SK-N-SH (cell line): ENCODE measurements around the gene RNF175. TPM values are rescaled to one million over a fixed set of nuclear protein-coding genes. Genes with fewer than 3 reads are reported as not detected.

Experiments
- CTCF ChIA-PET: fragments of 300-600, 350-600 bp; formaldehyde crosslinking; extraction: SDS; loops from one replicate; lab custom pipeline; 2021; lab: Yijun Ruan, JAX
- POLR2A ChIA-PET: fragments of 350-600 bp; sonication (Branson Sonifier 250); formaldehyde crosslinking; extraction: SDS; loops from one replicate; lab custom pipeline; 2020; ENCODE audit warnings: antibody characterized with exemption, inconsistent platforms; lab: Yijun Ruan, JAX
- DNase-seq: peaks from one replicate; pipeline ENCODE4 v3.0.0; 2012
- H2AFZ ChIP-seq: fragments of 200-600 bp; sonication (generic); 2 replicates; pipeline ENCODE4 v1.8.1; 2016; ENCODE audit warnings: antibody characterized with exemption, mild to moderate bottlenecking, low read depth
- H3F3A ChIP-seq: fragments of 200-600 bp; sonication (generic); replicated peaks from 2 replicates; pipeline ENCODE3; 2016; ENCODE audit warnings: antibody characterized with exemption, mild to moderate bottlenecking; ENCODE audit not compliant: insufficient read depth
- H3K27ac ChIP-seq, 2 experiments: fragments of 200-500 bp in 1 of 2; fragments of 200-600 bp in 1 of 2; sonication (Bioruptor generic) in 1 of 2; sonication (generic), shearing (Covaris generic) in 1 of 2; 2 replicates each; pipeline versions ENCODE4 v1.5.1 to v1.6.1; 2014 to 2016; ENCODE audit warnings: low read depth in 2 of 2, inconsistent platforms in 1 of 2, low read length in 1 of 2, mild to moderate bottlenecking in 1 of 2, mixed read lengths in 1 of 2
- H3K27me3 ChIP-seq: fragments of 200-600 bp; sonication (generic), shearing (Covaris generic); 2 replicates; pipeline ENCODE4 v1.6.1; 2016; ENCODE audit warnings: mixed run types; ENCODE audit not compliant: insufficient read depth
- H3K36me3 ChIP-seq, 2 experiments: fragments of 200-500 bp in 1 of 2; fragments of 200-600 bp in 1 of 2; sonication (Bioruptor generic) in 1 of 2; sonication (generic) in 1 of 2; replicated peaks in 1 of 2; 2 replicates each; pipeline versions ENCODE3 to v1.5.1; 2014 to 2016; ENCODE audit warnings: low read length in 1 of 2, mild to moderate bottlenecking in 1 of 2; ENCODE audit not compliant: insufficient read depth in 2 of 2, control insufficient read depth in 1 of 2
- H3K4me1 ChIP-seq, 2 experiments: fragments of 200-500 bp in 1 of 2; fragments of 200-600 bp in 1 of 2; sonication (Bioruptor generic) in 1 of 2; sonication (generic), shearing (Covaris generic) in 1 of 2; 2 replicates each; pipeline versions ENCODE4 v1.5.1 to v1.6.1; 2014 to 2016; ENCODE audit warnings: low read depth in 1 of 2, low read length in 1 of 2, mixed run types in 1 of 2; ENCODE audit not compliant: insufficient read depth in 2 of 2, control insufficient read depth in 1 of 2
- H3K4me2 ChIP-seq: fragments of 200-600 bp; sonication (generic), shearing (Covaris generic); 2 replicates; pipeline ENCODE4 v1.6.1; 2017; ENCODE audit warnings: mixed run types
- H3K4me3 ChIP-seq, 2 experiments: fragments of 200-500 bp in 1 of 2; fragments of 200-600 bp in 1 of 2; sonication (Bioruptor generic) in 1 of 2; sonication (generic), shearing (Covaris generic) in 1 of 2; 2 replicates each; pipeline versions ENCODE4 v1.5.1 to v1.8.1; 2014 to 2016; ENCODE audit warnings: low read depth in 2 of 2, inconsistent platforms in 1 of 2, low read length in 1 of 2, mild to moderate bottlenecking in 1 of 2, mixed read lengths in 1 of 2, moderate library complexity in 1 of 2
- H3K79me2 ChIP-seq: fragments of 200-600 bp; sonication (generic); 2 replicates; pipeline ENCODE4 v1.8.1; 2017; ENCODE audit warnings: mild to moderate bottlenecking; ENCODE audit not compliant: insufficient read depth
- H3K9ac ChIP-seq: fragments of 200-600 bp; sonication (generic); 2 replicates; pipeline ENCODE4 v1.6.1; 2017; ENCODE audit warnings: mixed run types
- H3K9me2 ChIP-seq: fragments of 200-600 bp; sonication (generic); 2 replicates; pipeline ENCODE4 v1.6.1; 2017; ENCODE audit warnings: mixed run types
- H3K9me3 ChIP-seq: fragments of 200-600 bp; sonication (generic); 2 replicates; pipeline ENCODE4 v1.6.1; 2017; ENCODE audit warnings: mixed run types, mild to moderate bottlenecking, moderate library complexity
- H4K20me1 ChIP-seq: fragments of 200-600 bp; sonication (generic); 2 replicates; pipeline ENCODE4 v1.6.1; 2017; ENCODE audit warnings: mild to moderate bottlenecking, mixed run types; ENCODE audit not compliant: insufficient read depth
- ELF1 ChIP-seq: IDR thresholded peaks from 2 replicates; pipeline ENCODE4 v1.4.0; 2012
- EP300 ChIP-seq, 2 experiments: IDR thresholded peaks; 2 replicates each; pipeline versions ENCODE4 v1.4.0 to v1.6.1; 2012; ENCODE audit warnings: borderline replicate concordance in 1 of 2, low read depth in 1 of 2, low read length in 1 of 2
- FOSL2 ChIP-seq: IDR thresholded peaks from 2 replicates; pipeline ENCODE4 v1.4.0; 2012; ENCODE audit warnings: low read depth, mild to moderate bottlenecking, moderate library complexity, borderline replicate concordance
- FOXJ3 ChIP-seq: sonication (generic); formaldehyde crosslinking; IDR thresholded peaks from 2 replicates; pipeline ENCODE4 v1.5.1; 2020; ENCODE audit warnings: mild to moderate bottlenecking, missing genetic modification reagents
- GABPA ChIP-seq: IDR thresholded peaks from 2 replicates; pipeline ENCODE4 v1.4.0; 2012; ENCODE audit warnings: low read depth, mild to moderate bottlenecking
- GATA2 ChIP-seq: sonication (generic); formaldehyde crosslinking; IDR thresholded peaks from 2 replicates; pipeline ENCODE4 v1.5.0; 2020; ENCODE audit warnings: mild to moderate bottlenecking, missing genetic modification reagents
- NFIC ChIP-seq: IDR thresholded peaks from 2 replicates; pipeline ENCODE4 v1.4.0; 2012; ENCODE audit warnings: borderline replicate concordance
- NRF1 ChIP-seq: IDR thresholded peaks from 2 replicates; pipeline ENCODE4 v1.6.1; 2012; ENCODE audit warnings: low read depth, mild to moderate bottlenecking, low read length
- PBX3 ChIP-seq: IDR thresholded peaks from 2 replicates; pipeline ENCODE4; 2012
- RAD21 ChIP-seq: IDR thresholded peaks from 2 replicates; pipeline ENCODE4 v1.6.1; 2012; ENCODE audit warnings: mild to moderate bottlenecking, low read length
- REST ChIP-seq: IDR thresholded peaks from 2 replicates; pipeline ENCODE4 v1.6.1; 2012; ENCODE audit warnings: mild to moderate bottlenecking, low read depth, low read length, moderate library complexity
- TAF1 ChIP-seq: IDR thresholded peaks from 2 replicates; pipeline ENCODE4 v1.6.1; 2012; ENCODE audit warnings: low read depth, mild to moderate bottlenecking, low read length, moderate library complexity, borderline replicate concordance
- TCF12 ChIP-seq: IDR thresholded peaks from 2 replicates; pipeline ENCODE4 v1.4.0; 2012
- TEAD4 ChIP-seq: IDR thresholded peaks from 2 replicates; pipeline ENCODE4 v1.4.0; 2012; ENCODE audit warnings: mild to moderate bottlenecking, borderline replicate concordance; ENCODE audit not compliant: insufficient read depth
- YY1 ChIP-seq: IDR thresholded peaks from 2 replicates; pipeline ENCODE4 v1.4.0; 2012; ENCODE audit warnings: low read depth, mild to moderate bottlenecking
- WGBS: methylation state at CpG from one replicate; pipeline ENCODE4 v1.1.6; 2017; ENCODE audit warnings: low lambda C conversion rate; 5-methylcytosine and 5-hydroxymethylcytosine counted together
- polyA plus RNA-seq, 3 experiments: library from polyadenylated mRNA; depleted of rRNA; stranded (reverse); fragments of >200 nt; gene quantifications; 2 replicates each; pipeline ENCODE4 v1.2.3, GENCODE V29; 2012
- TF ChIP-seq, protein P1 (sequence below): IDR thresholded peaks from 2 replicates; pipeline ENCODE4 v1.4.0; 2012; ENCODE audit warnings: low read depth
- TF ChIP-seq, protein P2 (sequence below): IDR thresholded peaks from 2 replicates; pipeline ENCODE4 v1.4.0; 2012; ENCODE audit warnings: low read depth, borderline replicate concordance
- TF ChIP-seq, protein P3 (sequence below): fragments of 200-600 bp; sonication (generic); IDR thresholded peaks from 2 replicates; pipeline ENCODE4 v1.6.1; 2017; ENCODE audit warnings: antibody characterized with exemption, mild to moderate bottlenecking, moderate library complexity

The RNF175 gene
- polyA plus RNA-seq, 1 of the 3 experiments (the other 2 are of a cell fraction) = 0.10 TPM

- TF ChIP-seq TAF1 = no peak
- TF ChIP-seq, all 33 proteins: peak for 0
- Histone ChIP-seq H3K27ac (no peak overlapping the region), H3K9ac (no peak overlapping the region), H3K27me3 (peaks cover 10% of the 10 kb centered on the region; the same call in 1 of the 2 replicates), H4K20me1 (no peaks in the 10 kb centered on the region), H3K36me3 (no peaks in the 10 kb centered on the region), H3K4me1 (no peaks in the 10 kb centered on the region; a peak in 1 of 4 replicates), H3K9me2 (no peaks in the 10 kb centered on the region), H3K4me2 (no peak overlapping the region), H3F3A (no peaks in the 10 kb centered on the region), H3K9me3 (no peaks in the 10 kb centered on the region), H2AFZ (no peak overlapping the region), H3K4me3 (no peak overlapping the region), H3K79me2 (no peaks in the 10 kb centered on the region)
- CTCF ChIA-PET = interaction anchor here (0.7 kb wide), 1 partner anchor 29 kb away, joined by 3 read pairs; no protein-coding TSS in a partner anchor
- POLR2A ChIA-PET = no interaction called here
- no peak for DNase-seq
Measured at GRCh38 chr4:153777421-153777820, 17.6 kb upstream of the RNF175 start.

DNA sequence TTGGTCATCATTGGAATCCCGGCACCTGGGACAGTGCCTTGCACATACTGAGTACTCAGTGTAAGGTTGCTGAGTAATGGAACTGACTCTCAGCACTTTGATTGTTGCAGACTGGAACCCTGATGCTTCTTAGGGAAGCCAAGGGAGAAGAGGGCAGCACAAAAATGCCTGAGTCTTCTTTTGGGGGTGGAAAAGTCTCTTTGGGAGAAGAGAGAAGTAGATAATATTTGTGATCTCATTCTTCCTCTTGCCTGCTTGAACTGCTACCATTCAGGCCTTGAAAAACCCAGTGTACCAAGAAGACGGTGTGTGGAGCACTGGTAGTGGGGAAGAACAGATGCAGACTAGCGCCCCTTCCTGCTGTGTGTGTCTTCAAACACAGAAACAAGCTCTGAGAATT lies 16.8 kb upstream of the RNF175 start:
- no peak overlapping the region for H2AFZ ChIP-seq
- H3K9me3 ChIP-seq = no peaks in the 10 kb centered on the region
- H3K4me3 ChIP-seq = no peak overlapping the region
- CTCF ChIA-PET = interaction anchor here (0.7 to 1.1 kb wide), 2 partner anchors 13 to 28 kb away, joined by 3 read pairs; no protein-coding TSS in a partner anchor
- 42% methylated on average over 3 of the region's 3 CpGs for WGBS
- no peak overlapping the region for H3K4me2 ChIP-seq
- no peaks in the 10 kb centered on the region for H3F3A ChIP-seq
- H3K36me3 ChIP-seq = no peaks in the 10 kb centered on the region
- H3K79me2 ChIP-seq = no peaks in the 10 kb centered on the region
- peaks cover 9% of the 10 kb centered on the region; the same call in 1 of the 2 replicates for H3K27me3 ChIP-seq
- no peak for DNase-seq
- no peaks in the 10 kb centered on the region for H3K9me2 ChIP-seq
- H3K4me1 ChIP-seq = no peaks in the 10 kb centered on the region
- H3K27ac ChIP-seq = no peak overlapping the region
- no peaks in the 10 kb centered on the region for H4K20me1 ChIP-seq
- no peak for TF ChIP-seq TEAD4
- no peak for TF ChIP-seq GATA2 (CRISPR knock-in tag)
- no peak for TF ChIP-seq EP300 (IDR thresholded peaks at IDR 0.05; ENCODE audit: borderline replicate concordance in 1 of 2, low read depth in 1 of 2, low read length in 1 of 2)
- no peak for TF ChIP-seq NFIC
- TF ChIP-seq, protein P1, sequence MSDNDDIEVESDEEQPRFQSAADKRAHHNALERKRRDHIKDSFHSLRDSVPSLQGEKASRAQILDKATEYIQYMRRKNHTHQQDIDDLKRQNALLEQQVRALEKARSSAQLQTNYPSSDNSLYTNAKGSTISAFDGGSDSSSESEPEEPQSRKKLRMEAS = no peak
- TF ChIP-seq PBX3 = no peak
- TF ChIP-seq GABPA = no peak
- TF ChIP-seq NRF1 = no peak
- TF ChIP-seq FOXJ3 = no peak
- TF ChIP-seq RAD21 = no peak
- TF ChIP-seq, protein P2, sequence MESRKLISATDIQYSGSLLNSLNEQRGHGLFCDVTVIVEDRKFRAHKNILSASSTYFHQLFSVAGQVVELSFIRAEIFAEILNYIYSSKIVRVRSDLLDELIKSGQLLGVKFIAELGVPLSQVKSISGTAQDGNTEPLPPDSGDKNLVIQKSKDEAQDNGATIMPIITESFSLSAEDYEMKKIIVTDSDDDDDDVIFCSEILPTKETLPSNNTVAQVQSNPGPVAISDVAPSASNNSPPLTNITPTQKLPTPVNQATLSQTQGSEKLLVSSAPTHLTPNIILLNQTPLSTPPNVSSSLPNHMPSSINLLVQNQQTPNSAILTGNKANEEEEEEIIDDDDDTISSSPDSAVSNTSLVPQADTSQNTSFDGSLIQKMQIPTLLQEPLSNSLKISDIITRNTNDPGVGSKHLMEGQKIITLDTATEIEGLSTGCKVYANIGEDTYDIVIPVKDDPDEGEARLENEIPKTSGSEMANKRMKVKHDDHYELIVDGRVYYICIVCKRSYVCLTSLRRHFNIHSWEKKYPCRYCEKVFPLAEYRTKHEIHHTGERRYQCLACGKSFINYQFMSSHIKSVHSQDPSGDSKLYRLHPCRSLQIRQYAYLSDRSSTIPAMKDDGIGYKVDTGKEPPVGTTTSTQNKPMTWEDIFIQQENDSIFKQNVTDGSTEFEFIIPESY = no peak
- no peak for TF ChIP-seq ELF1
- TF ChIP-seq, protein P3, sequence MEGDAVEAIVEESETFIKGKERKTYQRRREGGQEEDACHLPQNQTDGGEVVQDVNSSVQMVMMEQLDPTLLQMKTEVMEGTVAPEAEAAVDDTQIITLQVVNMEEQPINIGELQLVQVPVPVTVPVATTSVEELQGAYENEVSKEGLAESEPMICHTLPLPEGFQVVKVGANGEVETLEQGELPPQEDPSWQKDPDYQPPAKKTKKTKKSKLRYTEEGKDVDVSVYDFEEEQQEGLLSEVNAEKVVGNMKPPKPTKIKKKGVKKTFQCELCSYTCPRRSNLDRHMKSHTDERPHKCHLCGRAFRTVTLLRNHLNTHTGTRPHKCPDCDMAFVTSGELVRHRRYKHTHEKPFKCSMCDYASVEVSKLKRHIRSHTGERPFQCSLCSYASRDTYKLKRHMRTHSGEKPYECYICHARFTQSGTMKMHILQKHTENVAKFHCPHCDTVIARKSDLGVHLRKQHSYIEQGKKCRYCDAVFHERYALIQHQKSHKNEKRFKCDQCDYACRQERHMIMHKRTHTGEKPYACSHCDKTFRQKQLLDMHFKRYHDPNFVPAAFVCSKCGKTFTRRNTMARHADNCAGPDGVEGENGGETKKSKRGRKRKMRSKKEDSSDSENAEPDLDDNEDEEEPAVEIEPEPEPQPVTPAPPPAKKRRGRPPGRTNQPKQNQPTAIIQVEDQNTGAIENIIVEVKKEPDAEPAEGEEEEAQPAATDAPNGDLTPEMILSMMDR = no peak
- TF ChIP-seq REST = no peak
- no peak for TF ChIP-seq TCF12
- TF ChIP-seq FOSL2 = no peak
- no peak for TF ChIP-seq YY1
- POLR2A ChIA-PET = no interaction called here
- no peak overlapping the region for H3K9ac ChIP-seq
